Measurements from ENCODE around the gene TPO.
"Not testable (repeated sequence)": the region's sequence is repeated elsewhere in the genome, so short reads cannot be mapped to it uniquely, and the experiment has no call there.

TPO gene

GRCh38 chr2:1487758-1488157 is 74.5 kb downstream of the TPO start:
- Histone ChIP-seq H3K4me3 (ENCODE audit: severe bottlenecking) (no peak overlapping the region), H3K27me3 (ENCODE audit: insufficient read depth, poor library complexity, severe bottlenecking) (no peaks in the 10 kb centered on the region), H3K36me3 (ENCODE audit: low read depth) (no peaks in the 10 kb centered on the region), H3K9me3 (ENCODE audit: severe bottlenecking) (no peaks in the 10 kb centered on the region), H3K4me1 (ENCODE audit: insufficient read depth, poor library complexity, severe bottlenecking) (no peaks in the 10 kb centered on the region), H3K27ac (ENCODE audit: poor library complexity, severe bottlenecking) (no peak overlapping the region)
- DNase-seq (ENCODE audit: low spot score) (no peak), ATAC-seq (ENCODE audit: low read depth) (no peak)
- no peak for TF ChIP-seq CTCF (IDR thresholded peaks at IDR 0.05; ENCODE audit: poor library complexity, severe bottlenecking)

- no peaks in the 10 kb centered on the region for H3K4me1 ChIP-seq (ENCODE audit: insufficient read depth, poor library complexity, severe bottlenecking)
- H3K9me3 ChIP-seq (ENCODE audit: severe bottlenecking), result no peaks in the 10 kb centered on the region
- H3K27ac ChIP-seq (ENCODE audit: poor library complexity, severe bottlenecking), result no peak overlapping the region
- no peaks in the 10 kb centered on the region for H3K27me3 ChIP-seq (ENCODE audit: insufficient read depth, poor library complexity, severe bottlenecking)
- ATAC-seq (ENCODE audit: low read depth) (no peak), DNase-seq (ENCODE audit: low spot score) (no peak)
- no peak for TF ChIP-seq CTCF (IDR thresholded peaks at IDR 0.05; ENCODE audit: poor library complexity, severe bottlenecking)
- no peaks in the 10 kb centered on the region for H3K36me3 ChIP-seq (ENCODE audit: low read depth)
- H3K4me3 ChIP-seq (ENCODE audit: severe bottlenecking), result no peak overlapping the region
These were observed 75.0 kb downstream of the TPO start for GRCh38 chr2:1488181-1488671.

GRCh38 chr2:1488851-1489250 is 75.6 kb downstream of the TPO start:
- Histone ChIP-seq H3K9me3 (ENCODE audit: severe bottlenecking) (no peaks in the 10 kb centered on the region), H3K4me1 (ENCODE audit: insufficient read depth, poor library complexity, severe bottlenecking) (no peaks in the 10 kb centered on the region), H3K4me3 (ENCODE audit: severe bottlenecking) (no peak overlapping the region), H3K36me3 (ENCODE audit: low read depth) (no peaks in the 10 kb centered on the region), H3K27ac (ENCODE audit: poor library complexity, severe bottlenecking) (no peak overlapping the region), H3K27me3 (ENCODE audit: insufficient read depth, poor library complexity, severe bottlenecking) (no peaks in the 10 kb centered on the region)
- TF ChIP-seq CTCF (IDR thresholded peaks at IDR 0.05; ENCODE audit: poor library complexity, severe bottlenecking), result no peak
- DNase-seq (ENCODE audit: low spot score), result no peak
- no peak for ATAC-seq (ENCODE audit: low read depth)

GRCh38 chr2:1489486-1489885 is 76.2 kb downstream of the TPO start:
- no peak overlapping the region for H3K27ac ChIP-seq (ENCODE audit: poor library complexity, severe bottlenecking)
- H3K9me3 ChIP-seq (ENCODE audit: severe bottlenecking), result no peaks in the 10 kb centered on the region
- H3K4me3 ChIP-seq (ENCODE audit: severe bottlenecking), result no peak overlapping the region
- H3K4me1 ChIP-seq (ENCODE audit: insufficient read depth, poor library complexity, severe bottlenecking), result no peaks in the 10 kb centered on the region
- H3K27me3 ChIP-seq (ENCODE audit: insufficient read depth, poor library complexity, severe bottlenecking), result no peaks in the 10 kb centered on the region
- TF ChIP-seq CTCF (IDR thresholded peaks at IDR 0.05; ENCODE audit: poor library complexity, severe bottlenecking), result no peak
- ATAC-seq (ENCODE audit: low read depth) (no peak), DNase-seq (ENCODE audit: low spot score) (no peak)
- H3K36me3 ChIP-seq (ENCODE audit: low read depth), result no peaks in the 10 kb centered on the region

- not testable (repeated sequence) for H3K27ac ChIP-seq (ENCODE audit: poor library complexity, severe bottlenecking); H3K4me1 ChIP-seq (ENCODE audit: insufficient read depth, poor library complexity, severe bottlenecking); ATAC-seq (ENCODE audit: low read depth); DNase-seq (ENCODE audit: low spot score); H3K27me3 ChIP-seq (ENCODE audit: insufficient read depth, poor library complexity, severe bottlenecking); H3K4me3 ChIP-seq (ENCODE audit: severe bottlenecking); H3K9me3 ChIP-seq (ENCODE audit: severe bottlenecking); H3K36me3 ChIP-seq (ENCODE audit: low read depth)
These were observed 77.1 kb downstream of the TPO start for GRCh38 chr2:1490381-1490780.

Data from RWPE2 (cell line).